Esophagus squamous epithelium (tissue), 4 donors: ENCODE results near the gene DRGX.

Source experiments
- CTCF ChIP-seq, 6 experiments: fragments of 450-650 bp in 4 of 6; fragments of 200-600 bp in 2 of 6; sonication (generic) in 2 of 6; IDR thresholded peaks; one replicate each; pipeline ENCODE4 v1.5.1; 2016 to 2019; ENCODE audit warnings: antibody characterized with exemption in 6 of 6, mild to moderate bottlenecking in 4 of 6, moderate library complexity in 4 of 6
- POLR2A ChIP-seq, 4 donors: fragments of 450-650 bp; IDR thresholded peaks; one replicate each; pipeline ENCODE4 v1.6.1; 2017; ENCODE audit warnings: antibody characterized with exemption in 4 of 4, mild to moderate bottlenecking in 4 of 4, moderate library complexity in 3 of 4

DNA sequence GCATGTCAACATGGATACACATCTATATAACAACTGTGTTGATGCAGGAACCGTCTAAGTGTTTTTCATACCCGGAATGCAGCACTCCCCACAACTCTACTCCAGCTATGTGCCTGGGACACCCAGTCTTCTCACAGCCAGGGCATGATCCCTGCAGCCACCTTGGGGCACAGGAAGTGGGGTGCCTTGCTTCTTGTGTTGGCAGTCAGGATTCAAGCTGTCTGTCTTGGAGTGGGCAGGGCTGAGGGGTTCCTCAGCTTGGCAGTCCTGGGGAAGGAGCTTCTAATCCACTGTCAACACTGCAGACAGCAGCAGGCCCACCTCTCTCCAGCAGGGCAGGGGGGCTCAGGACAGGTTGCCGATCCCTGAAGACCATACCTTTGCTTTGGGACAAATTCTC, 41.3 kb downstream of the DRGX start:
- TF ChIP-seq CTCF (IDR thresholded peaks at IDR 0.05), result no peak
- TF ChIP-seq POLR2A (IDR thresholded peaks at IDR 0.05), result no peak
